ENCODE measurements around the gene MAPKAP1.

MAPKAP1 gene

DNA sequence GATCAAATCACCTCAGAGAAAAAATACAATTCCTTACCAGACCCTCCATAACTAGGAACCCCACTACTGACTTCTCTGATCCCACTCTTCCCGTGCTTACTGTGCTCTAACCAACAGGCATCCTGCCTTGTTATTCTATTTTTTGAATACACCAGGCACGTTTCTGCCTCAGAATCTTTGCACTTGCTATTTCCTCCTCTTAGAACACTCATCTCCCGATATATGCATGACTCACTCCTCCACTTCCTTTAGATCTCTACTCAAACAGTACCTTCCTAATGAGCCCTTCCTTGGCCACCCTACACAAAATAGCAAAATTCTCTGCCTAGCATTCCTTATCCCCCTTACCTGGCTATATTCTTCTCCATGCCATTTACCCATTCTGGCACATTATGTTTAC is 43.9 kb downstream of the MAPKAP1 start:
- no peak overlapping the region for H3K27ac ChIP-seq
- TF ChIP-seq ZFX (IDR thresholded peaks at IDR 0.05; ENCODE audit: borderline replicate concordance): no peak
- TF ChIP-seq CTCF (IDR thresholded peaks at IDR 0.05): no peak

DNA sequence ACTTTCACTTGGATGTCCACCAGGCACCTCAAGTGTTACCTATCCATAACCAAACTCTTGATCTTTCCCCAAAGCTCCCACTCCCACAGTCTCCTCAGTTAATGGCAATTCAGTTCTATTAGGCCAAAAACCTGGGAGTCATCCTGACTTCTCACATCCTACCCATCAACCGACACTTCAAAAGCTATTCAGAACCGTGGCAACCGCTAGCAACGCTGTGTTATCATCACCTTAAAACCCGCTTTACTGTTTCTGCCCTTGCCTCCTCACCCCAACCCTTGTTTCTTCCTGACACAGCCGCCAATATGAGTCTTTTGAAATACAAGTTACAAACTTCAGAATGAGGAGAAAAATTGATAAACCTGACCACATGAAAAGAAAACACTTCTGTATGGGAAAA is 46.5 kb downstream of the MAPKAP1 start:
- H3K27ac ChIP-seq: no peak overlapping the region
- no peak for TF ChIP-seq ZFX (IDR thresholded peaks at IDR 0.05; ENCODE audit: borderline replicate concordance)
- no peak for TF ChIP-seq CTCF (IDR thresholded peaks at IDR 0.05)

GRCh38 chr9:125659954-125660353 is 47.1 kb downstream of the MAPKAP1 start:
- H3K27ac ChIP-seq: no peak overlapping the region
- TF ChIP-seq ZFX (IDR thresholded peaks at IDR 0.05; ENCODE audit: borderline replicate concordance) (no peak), CTCF (IDR thresholded peaks at IDR 0.05) (no peak)

GRCh38 chr9:125659201-125659840 is 47.7 kb downstream of the MAPKAP1 start:
- no peak overlapping the region for H3K27ac ChIP-seq
- TF ChIP-seq CTCF (IDR thresholded peaks at IDR 0.05) (no peak), ZFX (IDR thresholded peaks at IDR 0.05; ENCODE audit: borderline replicate concordance) (no peak)

DNA sequence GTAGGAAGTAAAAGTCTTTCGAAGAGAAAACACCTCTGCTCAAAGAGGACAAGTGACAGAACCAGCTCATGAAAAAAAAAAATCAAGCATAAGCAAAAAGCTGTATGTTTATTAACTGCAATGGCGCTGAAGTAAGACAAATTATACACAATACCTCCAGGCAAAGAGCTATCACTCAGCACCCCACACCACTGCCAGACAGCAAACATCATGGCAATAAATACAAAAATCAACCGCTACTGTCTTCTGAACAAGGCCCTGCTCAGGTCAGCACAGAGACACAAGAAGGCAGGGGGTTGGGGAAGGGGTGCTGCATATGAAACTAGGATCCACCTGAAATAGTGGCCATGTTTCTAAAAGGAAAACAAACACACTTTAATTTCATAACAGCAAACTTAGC is 50.4 kb downstream of the MAPKAP1 start:
- H3K27ac ChIP-seq: no peak overlapping the region
- TF ChIP-seq CTCF (IDR thresholded peaks at IDR 0.05) (no peak), ZFX (IDR thresholded peaks at IDR 0.05; ENCODE audit: borderline replicate concordance) (no peak)

GRCh38 chr9:125655691-125656410 is 51.2 kb downstream of the MAPKAP1 start:
- no peak overlapping the region for H3K27ac ChIP-seq
- TF ChIP-seq ZFX (IDR thresholded peaks at IDR 0.05; ENCODE audit: borderline replicate concordance): no peak
- TF ChIP-seq CTCF (IDR thresholded peaks at IDR 0.05): no peak

GRCh38 chr9:125655066-125655633 is 51.9 kb downstream of the MAPKAP1 start:
- H3K27ac ChIP-seq: no peak overlapping the region
- TF ChIP-seq ZFX (IDR thresholded peaks at IDR 0.05; ENCODE audit: borderline replicate concordance) (no peak), CTCF (IDR thresholded peaks at IDR 0.05) (no peak)

Data from 22Rv1 (cell line).